Neural crest cell (in vitro differentiated cells): ENCODE results near the gene ZDHHC24. TPM values are rescaled to one million over a fixed set of nuclear protein-coding genes. Genes with fewer than 3 reads are reported as not detected.

ENCODE experiments used
- DNase-seq: peaks from one replicate; pipeline ENCODE4 v3.0.0; 2021; ENCODE audit warnings: low read depth, mixed read lengths, low spot score
- H3K27ac Mint-ChIP-seq: one replicate; pipeline ENCODE4 v1.8.0; 2021; ENCODE audit warnings: mild to moderate bottlenecking, mixed read lengths; ENCODE audit not compliant: unreplicated experiment
- H3K27me3 Mint-ChIP-seq: 2 replicates; pipeline ENCODE4 v1.8.0; 2021; ENCODE audit warnings: low read depth, mild to moderate bottlenecking, mixed read lengths
- H3K36me3 Mint-ChIP-seq: 2 replicates; pipeline ENCODE4 v1.8.0; 2021; ENCODE audit warnings: low read depth, mild to moderate bottlenecking, mixed read lengths
- H3K4me1 Mint-ChIP-seq: 2 replicates; pipeline ENCODE4 v1.8.0; 2021; ENCODE audit warnings: mixed read lengths
- H3K4me3 Mint-ChIP-seq: one replicate; pipeline ENCODE4 v1.8.0; 2021; ENCODE audit warnings: mild to moderate bottlenecking, mixed read lengths
- H3K9me3 Mint-ChIP-seq: 2 replicates; pipeline ENCODE4 v1.8.0; 2021; ENCODE audit warnings: mixed read lengths
- total RNA-seq: library from RNA; stranded (reverse); gene quantifications from 2 replicates; pipeline ENCODE4 v1.2.1, GENCODE V29; 2021
- TF ChIP-seq, protein P1 (sequence below): fragments of 200-600 bp; sonication (generic); conservative IDR thresholded peaks from 2 replicates; pipeline ENCODE4 v1.5.0; 2021; ENCODE audit warnings: antibody characterized with exemption, mild to moderate bottlenecking

Gene ZDHHC24
- total RNA-seq, 1 donor from 2014 or later: 7.7 TPM

DNA sequence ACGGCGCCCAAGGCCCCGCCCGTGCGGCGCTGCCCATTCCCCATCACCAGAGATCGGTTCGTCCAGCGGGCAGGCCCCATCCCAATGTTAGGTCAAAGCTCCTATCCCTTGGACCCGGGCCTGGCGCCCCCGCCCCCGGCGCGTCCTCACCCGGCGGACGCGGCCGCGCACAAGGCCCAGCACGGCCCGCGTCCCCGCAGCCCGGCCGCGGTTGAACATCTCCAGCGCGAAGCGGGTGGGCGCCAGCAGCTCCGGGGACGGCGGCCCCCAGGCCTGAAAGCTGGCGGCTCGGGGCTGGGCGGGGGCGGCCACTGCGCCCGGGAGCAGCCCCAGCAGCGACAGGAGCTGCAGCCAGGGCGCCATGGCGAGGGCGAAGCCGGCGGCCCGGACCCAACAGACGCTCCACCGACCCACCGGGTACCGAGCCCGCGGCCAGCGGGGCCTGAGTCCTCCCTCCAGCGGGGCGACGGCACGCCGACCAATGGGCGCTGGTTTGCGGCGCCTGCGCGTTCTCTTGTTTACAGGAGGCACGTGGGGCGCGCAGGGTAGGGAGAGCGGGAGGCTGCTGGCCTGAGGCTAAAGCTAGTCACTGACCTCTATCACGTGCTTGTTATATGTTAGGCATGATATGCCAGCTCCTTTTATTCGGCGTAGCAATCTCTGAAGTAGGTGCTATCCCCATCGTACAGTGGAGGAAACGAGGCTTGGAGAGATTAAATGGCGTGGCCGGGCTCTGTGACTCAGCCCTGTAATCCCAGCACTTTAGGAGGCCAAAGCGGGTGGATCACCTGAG, 22.5 kb upstream of the ZDHHC24 start, which contains the start of gene CTSF:
TSS of gene CTSF (minus strand) at position 483 of the 793 bp plus-strand sequence. CDS start at position 363, 120 bp downstream.
- Mint-ChIP-seq H3K9me3 (no peaks in the 10 kb centered on the region), H3K4me3 (no peak within 1 kb of the TSS), H3K27ac (peak within 1 kb of the TSS; percentile 35), H3K27me3 (peaks cover 2% of the 10 kb centered on the region), H3K36me3 (no peaks in the 10 kb centered on the region), H3K4me1 (peaks cover 12% of the 10 kb centered on the region)
- TF ChIP-seq, protein P1, sequence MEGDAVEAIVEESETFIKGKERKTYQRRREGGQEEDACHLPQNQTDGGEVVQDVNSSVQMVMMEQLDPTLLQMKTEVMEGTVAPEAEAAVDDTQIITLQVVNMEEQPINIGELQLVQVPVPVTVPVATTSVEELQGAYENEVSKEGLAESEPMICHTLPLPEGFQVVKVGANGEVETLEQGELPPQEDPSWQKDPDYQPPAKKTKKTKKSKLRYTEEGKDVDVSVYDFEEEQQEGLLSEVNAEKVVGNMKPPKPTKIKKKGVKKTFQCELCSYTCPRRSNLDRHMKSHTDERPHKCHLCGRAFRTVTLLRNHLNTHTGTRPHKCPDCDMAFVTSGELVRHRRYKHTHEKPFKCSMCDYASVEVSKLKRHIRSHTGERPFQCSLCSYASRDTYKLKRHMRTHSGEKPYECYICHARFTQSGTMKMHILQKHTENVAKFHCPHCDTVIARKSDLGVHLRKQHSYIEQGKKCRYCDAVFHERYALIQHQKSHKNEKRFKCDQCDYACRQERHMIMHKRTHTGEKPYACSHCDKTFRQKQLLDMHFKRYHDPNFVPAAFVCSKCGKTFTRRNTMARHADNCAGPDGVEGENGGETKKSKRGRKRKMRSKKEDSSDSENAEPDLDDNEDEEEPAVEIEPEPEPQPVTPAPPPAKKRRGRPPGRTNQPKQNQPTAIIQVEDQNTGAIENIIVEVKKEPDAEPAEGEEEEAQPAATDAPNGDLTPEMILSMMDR: no peak
- no peak for DNase-seq

DNA sequence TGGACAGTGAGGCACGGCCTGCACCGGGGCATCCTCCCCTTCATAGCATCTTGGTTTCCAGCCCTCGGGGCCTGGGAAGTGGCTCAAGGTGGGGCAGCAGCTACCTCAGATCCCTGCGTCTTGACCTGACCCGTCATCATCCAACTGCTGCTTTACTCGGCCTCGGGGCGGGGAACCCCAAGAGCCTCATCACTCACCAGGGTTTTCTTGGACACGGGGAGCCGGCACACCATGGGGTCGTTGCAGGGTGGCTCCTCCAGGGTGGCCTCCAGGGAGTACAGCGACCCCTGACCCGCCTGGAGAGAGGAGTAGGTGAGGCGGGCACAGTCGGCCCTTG, 21.9 kb upstream of the ZDHHC24 start:
- H3K4me1 Mint-ChIP-seq: peaks cover 12% of the 10 kb centered on the region
- H3K27ac Mint-ChIP-seq: no peak overlapping the region
- H3K27me3 Mint-ChIP-seq: peaks cover 2% of the 10 kb centered on the region
- no peak for DNase-seq
- no peak overlapping the region for H3K4me3 Mint-ChIP-seq
- TF ChIP-seq, protein P1: no peak
- H3K36me3 Mint-ChIP-seq: no peaks in the 10 kb centered on the region
- no peaks in the 10 kb centered on the region for H3K9me3 Mint-ChIP-seq

DNA sequence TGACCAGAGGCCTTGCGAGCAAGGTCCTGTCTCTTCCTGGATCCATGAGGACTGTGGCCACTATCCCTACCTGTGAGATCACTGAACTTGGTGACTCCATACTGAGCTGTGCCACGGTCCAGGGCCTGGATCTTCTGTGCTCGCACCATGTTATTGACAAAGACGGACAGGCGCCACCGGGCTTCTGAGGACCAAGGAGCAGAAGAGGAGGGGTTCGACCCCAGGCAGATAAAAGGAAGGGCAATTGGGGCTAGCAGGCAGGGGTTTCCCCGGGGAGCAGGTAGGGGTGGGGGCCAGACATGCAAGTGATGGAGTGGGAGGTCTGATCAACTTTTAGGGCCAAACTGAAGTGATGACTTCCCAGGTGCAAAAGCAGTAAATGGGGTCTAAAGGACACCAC, 20.4 kb upstream of the ZDHHC24 start:
- TF ChIP-seq, protein P1: no peak
- peaks cover 2% of the 10 kb centered on the region for H3K27me3 Mint-ChIP-seq
- no peak overlapping the region for H3K4me3 Mint-ChIP-seq
- no peaks in the 10 kb centered on the region for H3K9me3 Mint-ChIP-seq
- DNase-seq: no peak
- peaks cover 12% of the 10 kb centered on the region for H3K4me1 Mint-ChIP-seq
- no peak overlapping the region for H3K27ac Mint-ChIP-seq
- no peaks in the 10 kb centered on the region for H3K36me3 Mint-ChIP-seq

DNA sequence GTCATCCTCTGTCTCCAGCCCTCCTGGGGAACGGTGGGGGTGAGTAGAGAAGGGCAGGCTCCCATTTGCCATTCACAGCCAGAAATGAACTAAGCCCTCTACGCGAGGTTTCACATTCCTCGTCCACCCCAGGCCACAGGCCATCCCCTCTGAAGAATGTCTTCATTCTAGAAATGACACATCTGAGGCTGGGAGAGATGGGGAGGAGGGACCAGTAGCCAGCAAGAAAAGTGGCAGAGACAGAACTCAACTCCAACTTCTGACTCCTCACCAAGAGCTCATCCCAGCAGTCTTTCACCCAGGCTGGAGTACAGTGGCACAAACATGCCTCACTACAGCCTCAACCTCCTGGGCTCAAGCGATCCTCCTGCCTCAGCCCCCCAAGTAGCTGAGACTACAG, 19.1 kb upstream of the ZDHHC24 start:
- TF ChIP-seq, protein P1: no peak
- DNase-seq: no peak
- no peaks in the 10 kb centered on the region for H3K9me3 Mint-ChIP-seq
- no peak overlapping the region for H3K27ac Mint-ChIP-seq
- peaks cover under 1% of the 10 kb centered on the region for H3K4me1 Mint-ChIP-seq
- no peak overlapping the region for H3K4me3 Mint-ChIP-seq
- H3K36me3 Mint-ChIP-seq: no peaks in the 10 kb centered on the region
- no peaks in the 10 kb centered on the region for H3K27me3 Mint-ChIP-seq

DNA sequence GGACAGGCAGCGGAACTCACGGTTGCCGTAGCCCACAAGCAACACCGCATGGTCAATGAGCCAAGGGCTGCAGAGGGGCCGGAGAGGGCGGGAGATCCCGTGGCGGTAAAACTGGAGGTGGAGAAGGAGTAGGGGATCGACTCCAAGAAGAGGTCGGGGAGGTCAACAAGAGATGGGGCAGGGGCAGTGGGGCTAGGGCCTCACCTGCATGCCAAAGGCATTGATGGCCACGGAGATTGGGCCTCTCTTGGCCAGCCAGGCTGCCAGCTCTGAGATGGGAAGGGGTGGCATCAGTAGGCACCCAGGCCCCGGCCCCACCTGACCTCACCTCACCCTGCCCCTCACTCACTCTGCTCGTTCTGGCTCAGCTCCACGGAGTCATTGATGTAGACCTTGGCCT, 18.7 kb upstream of the ZDHHC24 start:
- H3K4me1 Mint-ChIP-seq: no peaks in the 10 kb centered on the region
- H3K36me3 Mint-ChIP-seq: no peaks in the 10 kb centered on the region
- TF ChIP-seq, protein P1: no peak
- no peak for DNase-seq
- no peak overlapping the region for H3K27ac Mint-ChIP-seq
- H3K9me3 Mint-ChIP-seq: no peaks in the 10 kb centered on the region
- H3K4me3 Mint-ChIP-seq: no peak overlapping the region
- no peaks in the 10 kb centered on the region for H3K27me3 Mint-ChIP-seq
